IMR-90 (cell line): Measurements from ENCODE around the gene PTK6.

Experiments used
- BHLHE40 ChIP-seq: fragments of 150-350 bp; IDR thresholded peaks from 2 replicates; pipeline ENCODE4 v1.6.1; 2016; ENCODE audit warnings: mild to moderate bottlenecking, low read depth, low read length
- CEBPB ChIP-seq: IDR thresholded peaks from 2 replicates; pipeline ENCODE4 v1.6.1; 2012; ENCODE audit warnings: low read depth, low read length, improper control_type of control experiment
- CTCF ChIP-seq: conservative IDR thresholded peaks from 2 replicates; pipeline ENCODE4 v1.5.1; 2012; ENCODE audit warnings: mild to moderate bottlenecking, low read depth, low read length, improper control_type of control experiment
- NFE2L2 ChIP-seq: fragments of 150-350 bp; IDR thresholded peaks from 2 replicates; pipeline ENCODE4 v1.6.1; 2016; ENCODE audit warnings: low read depth, mild to moderate bottlenecking, low read length
- POLR2A ChIP-seq: IDR thresholded peaks from 2 replicates; pipeline ENCODE4 v1.6.1; 2012; ENCODE audit warnings: mild to moderate bottlenecking, low read depth, low read length
- RAD21 ChIP-seq: IDR thresholded peaks from 2 replicates; pipeline ENCODE4 v1.6.1; 2012; ENCODE audit warnings: low read length, improper control_type of control experiment
- RCOR1 ChIP-seq: IDR thresholded peaks from 2 replicates; pipeline ENCODE4 v1.6.1; 2012; ENCODE audit warnings: mild to moderate bottlenecking, low read length, improper control_type of control experiment; ENCODE audit not compliant: insufficient replicate concordance
- RFX5 ChIP-seq: IDR thresholded peaks from 2 replicates; pipeline ENCODE4 v1.8.0; 2012; ENCODE audit warnings: low read depth, mild to moderate bottlenecking, low read length, moderate library complexity
- TF ChIP-seq, protein P1 (sequence below): fragments of 150-350 bp; IDR thresholded peaks from 2 replicates; pipeline ENCODE4 v1.6.1; 2016; ENCODE audit warnings: low read depth, mild to moderate bottlenecking, low read length, moderate library complexity, borderline replicate concordance

DNA sequence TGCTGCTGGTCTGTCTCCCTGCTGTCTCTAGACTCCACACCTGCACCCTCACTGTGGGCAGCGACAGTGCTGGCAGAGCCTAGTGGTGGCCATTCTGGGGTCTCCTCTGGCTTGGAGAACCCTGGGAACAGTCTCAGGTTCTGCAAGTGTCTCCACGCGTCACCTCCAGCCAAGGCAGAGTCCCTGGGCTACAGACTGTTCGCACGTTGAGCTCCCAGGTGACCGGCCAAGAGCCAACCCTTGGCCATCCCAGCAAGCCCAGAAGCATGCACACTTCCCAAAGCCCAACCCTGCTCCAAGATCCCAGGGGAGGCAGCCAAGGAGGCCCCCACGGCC lies 43.1 kb downstream of the PTK6 start:
- TF ChIP-seq CTCF (no peak), BHLHE40 (no peak), RAD21 (no peak), RFX5 (no peak), POLR2A (no peak), NFE2L2 (no peak), RCOR1 (no peak), CEBPB (no peak)
- TF ChIP-seq, protein P1, sequence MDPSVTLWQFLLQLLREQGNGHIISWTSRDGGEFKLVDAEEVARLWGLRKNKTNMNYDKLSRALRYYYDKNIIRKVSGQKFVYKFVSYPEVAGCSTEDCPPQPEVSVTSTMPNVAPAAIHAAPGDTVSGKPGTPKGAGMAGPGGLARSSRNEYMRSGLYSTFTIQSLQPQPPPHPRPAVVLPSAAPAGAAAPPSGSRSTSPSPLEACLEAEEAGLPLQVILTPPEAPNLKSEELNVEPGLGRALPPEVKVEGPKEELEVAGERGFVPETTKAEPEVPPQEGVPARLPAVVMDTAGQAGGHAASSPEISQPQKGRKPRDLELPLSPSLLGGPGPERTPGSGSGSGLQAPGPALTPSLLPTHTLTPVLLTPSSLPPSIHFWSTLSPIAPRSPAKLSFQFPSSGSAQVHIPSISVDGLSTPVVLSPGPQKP: no peak
